ENCODE data around the gene ARHGAP31.
"Not testable (repeated sequence)": the region's sequence is repeated elsewhere in the genome, so short reads cannot be mapped to it uniquely, and the experiment has no call there.

ARHGAP31 gene

GRCh38 chr3:119258915-119259314 is 35.3 kb upstream of the ARHGAP31 start:
- peaks cover 0 to 13% (median 6%) of the 10 kb centered on the region in 4 donors for H3K4me1 ChIP-seq
- no peaks in the 10 kb centered on the region for H3K27me3 ChIP-seq
- H3K4me3 ChIP-seq, result no peak overlapping the region
- intact Hi-C loops (cut with DNase I; ENCODE audit: low total_unique reads), result no loop called here
- H3K9me3 ChIP-seq, result no peaks in the 10 kb centered on the region
- DNase-seq, result no peak
- TF ChIP-seq CTCF (IDR thresholded peaks at IDR 0.05), result no peak
- no peak overlapping the region for H3K27ac ChIP-seq
- no peaks in the 10 kb centered on the region for H3K36me3 ChIP-seq

DNA sequence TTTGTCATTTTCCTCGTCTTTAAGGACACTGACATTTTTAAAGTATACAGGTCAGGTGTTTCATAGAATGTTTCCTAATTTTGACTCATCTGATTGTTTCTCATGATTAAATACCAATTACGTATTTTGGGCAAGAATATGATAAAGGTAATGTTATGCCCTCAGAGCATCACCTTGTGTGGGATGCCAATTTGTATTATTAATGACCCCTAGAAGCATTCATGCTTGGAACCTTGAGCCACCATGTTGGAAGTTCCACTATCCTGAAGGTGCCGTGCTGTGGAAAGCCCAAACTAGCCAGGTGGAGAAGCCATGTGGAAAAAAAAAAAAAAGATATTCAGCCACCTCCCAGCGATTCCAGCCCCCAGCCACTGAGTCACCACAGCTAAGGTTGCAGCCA is 34.4 kb upstream of the ARHGAP31 start:
- DNase-seq, result no peak
- TF ChIP-seq CTCF (IDR thresholded peaks at IDR 0.05), result no peak
- H3K27ac ChIP-seq, result no peak overlapping the region
- no peaks in the 10 kb centered on the region for H3K36me3 ChIP-seq
- peaks cover 0 to 13% (median 6%) of the 10 kb centered on the region in 4 donors for H3K4me1 ChIP-seq
- intact Hi-C loops (cut with DNase I; ENCODE audit: low total_unique reads), result no loop called here
- H3K9me3 ChIP-seq, result no peaks in the 10 kb centered on the region
- no peak overlapping the region for H3K4me3 ChIP-seq
- no peaks in the 10 kb centered on the region for H3K27me3 ChIP-seq

- H3K4me3 ChIP-seq, result no peak overlapping the region
- no peak for TF ChIP-seq CTCF (IDR thresholded peaks at IDR 0.05)
- H3K27me3 ChIP-seq, result no peaks in the 10 kb centered on the region
- no peaks in the 10 kb centered on the region for H3K9me3 ChIP-seq
- H3K4me1 ChIP-seq, result peaks cover 0 to 13% (median 6%) of the 10 kb centered on the region in 4 donors
- intact Hi-C loops (cut with DNase I; ENCODE audit: low total_unique reads), result no loop called here
- no peak for DNase-seq
- no peak overlapping the region for H3K27ac ChIP-seq
- no peaks in the 10 kb centered on the region for H3K36me3 ChIP-seq
Measured at GRCh38 chr3:119261055-119261454, 33.1 kb upstream of the ARHGAP31 start.

- H3K36me3 ChIP-seq, H3K27me3 ChIP-seq, DNase-seq, H3K9me3 ChIP-seq, H3K27ac ChIP-seq, H3K4me3 ChIP-seq, H3K4me1 ChIP-seq: not testable (repeated sequence)
- intact Hi-C loops (cut with DNase I; ENCODE audit: low total_unique reads), result loop anchor here (5.0 kb wide), 1 partner anchor 202 kb away; no protein-coding TSS in a partner anchor
Measured at GRCh38 chr3:119270212-119270611, 24.0 kb upstream of the ARHGAP31 start.

DNA sequence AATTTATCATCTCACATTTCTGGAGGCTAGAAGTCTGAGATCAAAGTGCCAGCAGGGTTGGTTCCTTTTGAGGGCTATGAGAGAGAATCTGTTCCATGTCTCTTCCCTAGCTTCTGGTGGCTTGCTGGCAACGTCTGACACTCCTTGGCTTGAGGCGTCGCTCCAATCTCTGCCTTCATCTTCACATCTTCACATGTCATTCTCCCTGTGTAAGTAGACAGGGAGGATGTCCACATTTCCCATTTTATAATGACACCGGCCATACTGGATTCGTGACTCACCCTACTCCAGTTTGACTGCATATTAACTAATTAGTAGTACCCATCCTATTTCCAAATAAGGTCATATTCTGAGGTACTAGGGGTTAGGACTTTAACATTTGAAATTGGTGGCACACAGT is 17.5 kb upstream of the ARHGAP31 start:
- H3K9me3 ChIP-seq, result no peaks in the 10 kb centered on the region
- no peak for TF ChIP-seq CTCF (IDR thresholded peaks at IDR 0.05)
- intact Hi-C loops (cut with DNase I; ENCODE audit: low total_unique reads), result no loop called here
- peaks cover 0 to 7% (median 0%) of the 10 kb centered on the region in 4 donors for H3K4me1 ChIP-seq
- H3K27ac ChIP-seq, result no peak overlapping the region
- no peaks in the 10 kb centered on the region for H3K36me3 ChIP-seq
- no peak overlapping the region for H3K4me3 ChIP-seq
- no peaks in the 10 kb centered on the region for H3K27me3 ChIP-seq
- no peak for DNase-seq

DNA sequence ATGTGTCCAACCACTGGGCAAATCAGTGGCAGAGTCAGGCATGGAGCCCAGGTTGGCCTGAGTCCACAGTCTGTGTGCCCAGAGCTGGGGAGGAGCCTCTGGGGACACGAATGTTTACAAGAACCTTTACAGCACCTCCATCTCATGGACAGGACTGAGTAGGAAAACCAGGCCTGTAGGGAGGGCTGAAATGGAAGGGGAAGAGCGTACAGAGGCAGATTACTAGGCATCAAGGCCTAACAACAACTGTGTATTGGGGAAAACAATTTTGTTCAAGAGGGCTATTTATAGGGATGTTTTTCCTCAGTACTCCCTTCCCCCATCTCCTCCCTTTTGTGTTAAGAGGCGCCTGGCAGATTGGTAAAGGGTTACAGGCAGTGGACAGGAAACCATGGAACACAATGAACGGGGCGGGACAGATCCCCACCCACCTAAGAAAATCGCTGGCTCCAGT is 15.1 kb upstream of the ARHGAP31 start:
- no peaks in the 10 kb centered on the region for H3K36me3 ChIP-seq
- peak; percentile 58 to 83 for DNase-seq
- no peaks in the 10 kb centered on the region for H3K27me3 ChIP-seq
- no peak for TF ChIP-seq CTCF (IDR thresholded peaks at IDR 0.05)
- intact Hi-C loops (cut with DNase I; ENCODE audit: low total_unique reads), result no loop called here
- no peak overlapping the region for H3K4me3 ChIP-seq
- peak overlapping the region; percentile 29 to 30 for H3K27ac ChIP-seq
- H3K4me1 ChIP-seq, result peaks cover 0 to 7% (median 0%) of the 10 kb centered on the region in 4 donors
- H3K9me3 ChIP-seq, result peaks cover 0 to 6% (median 0%) of the 10 kb centered on the region in 3 donors

All from tibial artery (tissue), 4 donors.